ENCODE measurements around the gene TMIGD1. TPM values are rescaled to one million over a fixed set of nuclear protein-coding genes. Genes with fewer than 3 reads are reported as not detected.

The TMIGD1 gene
- total RNA-seq, 1 donor from 2014 or later: not detected

DNA sequence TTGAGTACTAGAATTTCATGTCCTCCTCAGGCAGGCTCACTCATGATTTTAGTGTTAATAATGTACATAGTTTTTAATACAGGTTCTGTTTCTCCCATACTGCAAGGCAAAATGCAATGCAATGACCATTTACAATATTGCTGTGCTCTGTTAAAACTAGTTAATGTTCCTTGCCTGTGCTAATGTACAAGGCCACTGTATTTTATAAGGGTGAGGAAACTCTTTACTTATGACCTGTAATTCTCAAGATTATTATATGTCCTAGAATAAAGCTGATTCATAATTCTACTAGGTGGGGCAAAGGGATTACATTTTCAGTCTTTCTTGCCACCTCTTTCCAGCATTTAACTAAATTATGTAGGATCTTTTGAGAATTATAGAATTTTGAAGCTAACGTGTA lies 19.4 kb downstream of the TMIGD1 start:
- TF ChIP-seq, protein P1, sequence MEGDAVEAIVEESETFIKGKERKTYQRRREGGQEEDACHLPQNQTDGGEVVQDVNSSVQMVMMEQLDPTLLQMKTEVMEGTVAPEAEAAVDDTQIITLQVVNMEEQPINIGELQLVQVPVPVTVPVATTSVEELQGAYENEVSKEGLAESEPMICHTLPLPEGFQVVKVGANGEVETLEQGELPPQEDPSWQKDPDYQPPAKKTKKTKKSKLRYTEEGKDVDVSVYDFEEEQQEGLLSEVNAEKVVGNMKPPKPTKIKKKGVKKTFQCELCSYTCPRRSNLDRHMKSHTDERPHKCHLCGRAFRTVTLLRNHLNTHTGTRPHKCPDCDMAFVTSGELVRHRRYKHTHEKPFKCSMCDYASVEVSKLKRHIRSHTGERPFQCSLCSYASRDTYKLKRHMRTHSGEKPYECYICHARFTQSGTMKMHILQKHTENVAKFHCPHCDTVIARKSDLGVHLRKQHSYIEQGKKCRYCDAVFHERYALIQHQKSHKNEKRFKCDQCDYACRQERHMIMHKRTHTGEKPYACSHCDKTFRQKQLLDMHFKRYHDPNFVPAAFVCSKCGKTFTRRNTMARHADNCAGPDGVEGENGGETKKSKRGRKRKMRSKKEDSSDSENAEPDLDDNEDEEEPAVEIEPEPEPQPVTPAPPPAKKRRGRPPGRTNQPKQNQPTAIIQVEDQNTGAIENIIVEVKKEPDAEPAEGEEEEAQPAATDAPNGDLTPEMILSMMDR (IDR thresholded peaks at IDR 0.05; ENCODE audit: unreplicated experiment): no peak
- Mint-ChIP-seq H3K4me3 (ENCODE audit: low read depth) (no peak overlapping the region), H3K27ac (no peak overlapping the region)

DNA sequence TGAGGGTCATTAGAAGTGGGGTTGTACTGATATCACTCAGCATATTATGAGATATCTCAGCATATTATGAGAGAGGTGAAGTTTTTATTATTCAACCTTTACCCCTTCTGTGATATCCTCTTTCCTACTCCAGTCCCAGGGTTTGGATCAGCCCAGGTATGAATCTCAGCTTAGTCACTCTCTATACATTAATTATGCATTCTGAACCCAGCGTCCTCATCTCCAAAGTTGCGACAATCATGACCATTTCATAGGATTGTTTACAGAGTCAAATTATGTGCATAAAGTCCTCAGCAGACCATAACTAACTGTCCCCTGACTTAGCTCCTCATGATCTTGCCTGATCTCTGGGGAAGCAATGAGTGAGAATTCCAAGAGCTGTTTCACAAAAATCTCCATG lies 21.6 kb downstream of the TMIGD1 start:
- Mint-ChIP-seq H3K27me3 (peaks cover 5% of the 10 kb centered on the region), H3K4me1 (ENCODE audit: low read depth) (peaks cover 1% of the 10 kb centered on the region), H3K27ac (no peak overlapping the region), H3K36me3 (ENCODE audit: insufficient read depth) (no peaks in the 10 kb centered on the region), H3K4me3 (ENCODE audit: low read depth) (no peak overlapping the region), H3K9me3 (ENCODE audit: low read depth) (no peaks in the 10 kb centered on the region)
- TF ChIP-seq, protein P1 (IDR thresholded peaks at IDR 0.05; ENCODE audit: unreplicated experiment): no peak
- DNase-seq (ENCODE audit: low spot score, unreplicated experiment): no peak

More for the DNA sequence above, 19.4 kb downstream of the TMIGD1 start:
- no peaks in the 10 kb centered on the region for H3K36me3 Mint-ChIP-seq (ENCODE audit: insufficient read depth)
- DNase-seq (ENCODE audit: low spot score, unreplicated experiment): no peak
- H3K4me1 Mint-ChIP-seq (ENCODE audit: low read depth): peaks cover 1% of the 10 kb centered on the region
- H3K27me3 Mint-ChIP-seq: peaks cover 5% of the 10 kb centered on the region
- no peaks in the 10 kb centered on the region for H3K9me3 Mint-ChIP-seq (ENCODE audit: low read depth)

DNA sequence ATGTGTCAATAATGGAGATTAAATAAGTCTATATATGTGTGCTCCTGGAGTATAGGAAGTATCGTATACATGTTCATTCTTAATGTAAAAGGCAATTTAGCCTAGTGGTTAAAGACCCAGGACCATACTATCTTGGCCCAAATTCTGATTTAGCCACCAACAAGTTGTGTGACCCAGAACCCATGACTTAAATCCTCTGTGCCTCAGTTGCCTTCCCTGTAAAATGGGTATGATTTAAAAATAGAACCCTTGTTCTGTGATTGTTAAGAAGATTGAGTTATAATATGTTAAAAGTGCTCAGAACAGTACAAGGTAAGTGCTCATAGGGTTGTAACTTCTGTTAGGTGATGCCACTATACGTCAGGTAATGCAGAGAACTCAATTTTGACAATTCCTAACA lies 23.3 kb downstream of the TMIGD1 start:
- Mint-ChIP-seq H3K36me3 (ENCODE audit: insufficient read depth) (no peaks in the 10 kb centered on the region), H3K27ac (no peak overlapping the region), H3K4me3 (ENCODE audit: low read depth) (no peak overlapping the region), H3K4me1 (ENCODE audit: low read depth) (no peaks in the 10 kb centered on the region), H3K27me3 (peaks cover 7% of the 10 kb centered on the region), H3K9me3 (ENCODE audit: low read depth) (no peaks in the 10 kb centered on the region)
- DNase-seq (ENCODE audit: low spot score, unreplicated experiment): no peak
- TF ChIP-seq, protein P1 (IDR thresholded peaks at IDR 0.05; ENCODE audit: unreplicated experiment): no peak

DNA sequence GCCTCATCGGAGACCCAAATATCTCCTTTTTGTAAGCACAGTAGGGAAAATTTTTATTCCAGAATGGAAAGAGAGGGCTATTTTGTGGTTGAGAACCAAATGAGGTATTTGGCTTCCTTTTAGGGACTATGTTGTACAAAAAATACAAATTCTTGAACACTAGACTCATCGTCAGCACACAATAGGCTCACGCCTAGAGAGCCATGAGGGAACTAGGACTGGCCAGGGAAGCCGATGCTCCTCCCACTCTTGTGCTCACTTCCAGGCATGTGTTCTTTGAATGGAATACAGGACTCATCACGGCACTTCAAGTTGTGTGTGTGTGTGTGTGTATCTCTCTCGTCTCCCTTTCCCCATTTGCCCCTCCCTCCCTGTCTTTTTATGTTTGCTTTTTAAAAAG lies 24.3 kb downstream of the TMIGD1 start:
- no peak for DNase-seq (ENCODE audit: low spot score, unreplicated experiment)
- Mint-ChIP-seq H3K27ac (no peak overlapping the region), H3K9me3 (ENCODE audit: low read depth) (no peaks in the 10 kb centered on the region), H3K4me3 (ENCODE audit: low read depth) (no peak overlapping the region), H3K27me3 (peaks cover 2% of the 10 kb centered on the region), H3K4me1 (ENCODE audit: low read depth) (no peaks in the 10 kb centered on the region), H3K36me3 (ENCODE audit: insufficient read depth) (no peaks in the 10 kb centered on the region)
- TF ChIP-seq, protein P1 (IDR thresholded peaks at IDR 0.05; ENCODE audit: unreplicated experiment): no peak

DNA sequence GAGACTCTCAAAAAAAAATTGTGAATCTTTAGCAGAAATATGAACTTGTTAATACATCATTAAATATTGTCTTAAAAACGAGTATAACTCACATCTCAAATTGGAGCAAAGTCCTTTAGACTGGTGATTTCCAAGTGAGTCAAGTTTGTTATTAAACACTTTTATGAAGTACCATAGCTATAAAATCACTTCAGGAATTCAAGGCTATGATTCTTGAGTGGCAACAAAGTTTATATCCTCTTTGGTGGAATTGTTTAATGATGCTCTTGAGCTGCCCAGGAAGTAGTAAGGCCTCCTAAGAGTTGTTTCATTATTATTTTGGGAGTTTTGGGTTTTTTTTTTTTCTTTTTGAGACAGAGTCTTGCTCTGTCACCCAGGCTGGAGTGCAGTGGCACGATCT lies 25.5 kb downstream of the TMIGD1 start:
- Mint-ChIP-seq H3K27me3 (peaks cover 2% of the 10 kb centered on the region), H3K36me3 (ENCODE audit: insufficient read depth) (no peaks in the 10 kb centered on the region), H3K27ac (no peak overlapping the region), H3K4me1 (ENCODE audit: low read depth) (no peaks in the 10 kb centered on the region), H3K4me3 (ENCODE audit: low read depth) (no peak overlapping the region), H3K9me3 (ENCODE audit: low read depth) (no peaks in the 10 kb centered on the region)
- no peak for DNase-seq (ENCODE audit: low spot score, unreplicated experiment)
- TF ChIP-seq, protein P1 (IDR thresholded peaks at IDR 0.05; ENCODE audit: unreplicated experiment): no peak
